T-helper 2 cell treated with Interferon-gamma antibody and Interleukin-4, amounts not matched to agents 5 μg/mL and 100 μg/mL, for 36 hours (primary cell): ENCODE measurements around the gene CPZ.

Source experiments
- DNase-seq: peaks from one replicate; pipeline ENCODE4 v3.0.0; 2021; ENCODE audit warnings: low spot score
- H3K27ac Mint-ChIP-seq: one replicate; pipeline ENCODE4 v1.8.0; 2021; ENCODE audit warnings: mild to moderate bottlenecking, mixed read lengths
- H3K27me3 Mint-ChIP-seq: one replicate; pipeline ENCODE4 v1.8.0; 2021; ENCODE audit warnings: low read depth, mixed read lengths
- H3K36me3 Mint-ChIP-seq: one replicate; pipeline ENCODE4 v1.8.0; 2021; ENCODE audit warnings: low read depth, mixed read lengths
- H3K4me1 Mint-ChIP-seq: one replicate; pipeline ENCODE4 v1.8.0; 2021; ENCODE audit warnings: low read depth, mixed read lengths
- H3K4me3 Mint-ChIP-seq: one replicate; pipeline ENCODE4 v1.8.0; 2022; ENCODE audit warnings: mild to moderate bottlenecking, moderate library complexity, mixed read lengths
- H3K9me3 Mint-ChIP-seq: one replicate; pipeline ENCODE4 v1.8.0; 2021; ENCODE audit warnings: mixed read lengths

The CPZ gene

GRCh38 chr4:8590546-8590880, 2.1 kb upstream of the CPZ start:
- Mint-ChIP-seq H3K27me3 (peaks cover 22% of the 10 kb centered on the region), H3K36me3 (no peaks in the 10 kb centered on the region), H3K4me1 (no peaks in the 10 kb centered on the region), H3K9me3 (no peaks in the 10 kb centered on the region), H3K27ac (no peak overlapping the region), H3K4me3 (no peak overlapping the region)
- DNase-seq: no peak

GRCh38 chr4:8591114-8591513, 1.5 kb upstream of the CPZ start:
- H3K4me3 Mint-ChIP-seq: no peak overlapping the region
- H3K9me3 Mint-ChIP-seq: no peaks in the 10 kb centered on the region
- peaks cover 22% of the 10 kb centered on the region for H3K27me3 Mint-ChIP-seq
- no peak for DNase-seq
- H3K27ac Mint-ChIP-seq: no peak overlapping the region
- no peaks in the 10 kb centered on the region for H3K4me1 Mint-ChIP-seq
- no peaks in the 10 kb centered on the region for H3K36me3 Mint-ChIP-seq

GRCh38 chr4:8591626-8592365, 769 bp upstream of the CPZ start:
- no peak for DNase-seq
- no peak overlapping the region for H3K27ac Mint-ChIP-seq

GRCh38 chr4:8593264-8594096, 915 bp downstream of the CPZ start:
- Mint-ChIP-seq H3K4me1 (no peaks in the 10 kb centered on the region), H3K27me3 (peaks cover 22% of the 10 kb centered on the region), H3K9me3 (no peaks in the 10 kb centered on the region), H3K4me3 (no peak overlapping the region), H3K36me3 (no peaks in the 10 kb centered on the region), H3K27ac (no peak overlapping the region)
- DNase-seq: no peak

More at GRCh38 chr4:8591626-8592365, 769 bp upstream of the CPZ start:
- Mint-ChIP-seq H3K9me3 (no peaks in the 10 kb centered on the region), H3K4me1 (no peaks in the 10 kb centered on the region), H3K27me3 (peaks cover 22% of the 10 kb centered on the region), H3K36me3 (no peaks in the 10 kb centered on the region), H3K4me3 (no peak overlapping the region)

GRCh38 chr4:8594097-8595038, 1.8 kb downstream of the CPZ start:
- H3K27ac Mint-ChIP-seq: no peak overlapping the region
- no peaks in the 10 kb centered on the region for H3K9me3 Mint-ChIP-seq
- DNase-seq: no peak
- peaks cover 3% of the 10 kb centered on the region for H3K4me1 Mint-ChIP-seq
- peaks cover 22% of the 10 kb centered on the region for H3K27me3 Mint-ChIP-seq
- H3K4me3 Mint-ChIP-seq: no peak overlapping the region
- no peaks in the 10 kb centered on the region for H3K36me3 Mint-ChIP-seq

- Mint-ChIP-seq H3K4me1 (peaks cover 3% of the 10 kb centered on the region), H3K9me3 (no peaks in the 10 kb centered on the region), H3K36me3 (no peaks in the 10 kb centered on the region), H3K27ac (no peak overlapping the region), H3K27me3 (peaks cover 20% of the 10 kb centered on the region), H3K4me3 (no peak overlapping the region)
- no peak for DNase-seq
Measured at GRCh38 chr4:8595237-8596087, 2.9 kb downstream of the CPZ start.

- no peak overlapping the region for H3K4me3 Mint-ChIP-seq
Measured at GRCh38 chr4:8596891-8597290, 4.3 kb downstream of the CPZ start.

GRCh38 chr4:8597319-8597718, 4.8 kb downstream of the CPZ start:
- Mint-ChIP-seq H3K36me3 (no peaks in the 10 kb centered on the region), H3K4me1 (peaks cover 3% of the 10 kb centered on the region), H3K27ac (no peak overlapping the region), H3K27me3 (peaks cover 11% of the 10 kb centered on the region), H3K9me3 (no peaks in the 10 kb centered on the region), H3K4me3 (no peak overlapping the region)
- DNase-seq: no peak

More at GRCh38 chr4:8596891-8597290, 4.3 kb downstream of the CPZ start:
- DNase-seq: no peak
- Mint-ChIP-seq H3K9me3 (no peaks in the 10 kb centered on the region), H3K4me1 (peaks cover 3% of the 10 kb centered on the region), H3K36me3 (no peaks in the 10 kb centered on the region), H3K27me3 (peaks cover 11% of the 10 kb centered on the region), H3K27ac (no peak overlapping the region)

- peaks cover 3% of the 10 kb centered on the region for H3K4me1 Mint-ChIP-seq
- H3K27ac Mint-ChIP-seq: no peak overlapping the region
- peaks cover 11% of the 10 kb centered on the region for H3K27me3 Mint-ChIP-seq
- no peak overlapping the region for H3K4me3 Mint-ChIP-seq
- H3K36me3 Mint-ChIP-seq: no peaks in the 10 kb centered on the region
- no peaks in the 10 kb centered on the region for H3K9me3 Mint-ChIP-seq
- DNase-seq: no peak
Measured at GRCh38 chr4:8597791-8598190, 5.2 kb downstream of the CPZ start.

- Mint-ChIP-seq H3K27ac (no peak overlapping the region), H3K27me3 (peaks cover 9% of the 10 kb centered on the region), H3K36me3 (no peaks in the 10 kb centered on the region), H3K9me3 (no peaks in the 10 kb centered on the region), H3K4me3 (no peak overlapping the region), H3K4me1 (peaks cover 3% of the 10 kb centered on the region)
- DNase-seq: no peak
Measured at GRCh38 chr4:8598391-8599090, 6.0 kb downstream of the CPZ start.

GRCh38 chr4:8599091-8599460, 6.5 kb downstream of the CPZ start:
- H3K4me3 Mint-ChIP-seq: no peak overlapping the region
- H3K27ac Mint-ChIP-seq: no peak overlapping the region
- H3K27me3 Mint-ChIP-seq: peaks cover 4% of the 10 kb centered on the region
- DNase-seq: no peak
- peaks cover 3% of the 10 kb centered on the region for H3K4me1 Mint-ChIP-seq
- no peaks in the 10 kb centered on the region for H3K36me3 Mint-ChIP-seq
- H3K9me3 Mint-ChIP-seq: no peaks in the 10 kb centered on the region

- H3K4me3 Mint-ChIP-seq: no peak overlapping the region
- H3K27ac Mint-ChIP-seq: no peak overlapping the region
Measured at GRCh38 chr4:8599657-8600056, 7.1 kb downstream of the CPZ start.

GRCh38 chr4:8600266-8600665, 7.7 kb downstream of the CPZ start:
- no peaks in the 10 kb centered on the region for H3K36me3 Mint-ChIP-seq
- H3K4me3 Mint-ChIP-seq: no peak overlapping the region
- peaks cover 3% of the 10 kb centered on the region for H3K4me1 Mint-ChIP-seq
- H3K27me3 Mint-ChIP-seq: no peaks in the 10 kb centered on the region
- no peak for DNase-seq
- H3K27ac Mint-ChIP-seq: no peak overlapping the region
- H3K9me3 Mint-ChIP-seq: no peaks in the 10 kb centered on the region

More at GRCh38 chr4:8599657-8600056, 7.1 kb downstream of the CPZ start:
- no peaks in the 10 kb centered on the region for H3K9me3 Mint-ChIP-seq
- DNase-seq: no peak
- no peaks in the 10 kb centered on the region for H3K36me3 Mint-ChIP-seq
- H3K4me1 Mint-ChIP-seq: peaks cover 3% of the 10 kb centered on the region
- no peaks in the 10 kb centered on the region for H3K27me3 Mint-ChIP-seq
